OCI-LY3 (cell line): ENCODE measurements around the gene EDDM3A.
"Not testable (repeated sequence)": the region's sequence is repeated elsewhere in the genome, so short reads cannot be mapped to it uniquely, and the experiment has no call there.

ENCODE experiments used
- H2AFZ ChIP-seq: fragments of 200-600, 300-600 bp; shearing (Covaris generic); 2 replicates; pipeline ENCODE4 v1.6.0; 2014; ENCODE audit warnings: antibody characterized with exemption, low read depth, low read length
- H3K27ac ChIP-seq: fragments of 200-600, 300-600 bp; sonication (generic); 2 replicates; pipeline ENCODE4 v1.5.1; 2014; ENCODE audit warnings: mild to moderate bottlenecking, low read length, moderate library complexity, mixed read lengths
- H3K27me3 ChIP-seq: fragments of 200-600, 300-600 bp; sonication (generic); 2 replicates; pipeline ENCODE4 v1.6.1; 2014; ENCODE audit warnings: low read depth, low read length, mixed read lengths
- H3K36me3 ChIP-seq: fragments of 200-600, 300-600 bp; sonication (generic); replicated peaks from 2 replicates; pipeline ENCODE3; 2014; ENCODE audit warnings: low read depth, low read length, mixed read lengths
- H3K4me1 ChIP-seq: fragments of 300-600, 200-600 bp; sonication (generic); 2 replicates; pipeline ENCODE4 v1.6.1; 2014; ENCODE audit warnings: low read length, mixed read lengths
- H3K4me2 ChIP-seq: fragments of 200-600, 300-600 bp; sonication (generic); 2 replicates; pipeline ENCODE4 v1.6.1; 2014; ENCODE audit warnings: low read length, mixed read lengths
- H3K4me3 ChIP-seq: fragments of 300-600, 200-600 bp; sonication (generic); 2 replicates; pipeline ENCODE4 v1.5.1; 2014; ENCODE audit warnings: antibody characterized with exemption, mild to moderate bottlenecking, low read length, moderate library complexity
- H3K79me2 ChIP-seq: fragments of 300-600, 200-600 bp; shearing (Covaris generic); 2 replicates; pipeline ENCODE4 v1.6.1; 2014; ENCODE audit warnings: mild to moderate bottlenecking, low read length, mixed read lengths
- H3K9ac ChIP-seq: fragments of 300-600, 200-600 bp; shearing (Covaris generic); 2 replicates; pipeline ENCODE4 v1.6.0; 2014; ENCODE audit warnings: mild to moderate bottlenecking, low read length, moderate library complexity
- H3K9me3 ChIP-seq: fragments of 200-600, 300-600 bp; shearing (Covaris generic); 2 replicates; pipeline ENCODE4 v1.6.1; 2014; ENCODE audit warnings: low read length, mixed read lengths; ENCODE audit not compliant: insufficient read depth
- H4K20me1 ChIP-seq: fragments of 200-600, 300-600 bp; sonication (generic); 2 replicates; pipeline ENCODE4 v1.6.1; 2016; ENCODE audit warnings: low read length, mixed read lengths; ENCODE audit not compliant: insufficient read depth
- CTCF ChIP-seq: fragments of 200-600, 300-600 bp; sonication (generic); IDR thresholded peaks from 2 replicates; pipeline ENCODE4 v1.5.1; 2014; ENCODE audit warnings: antibody characterized with exemption, low read length, low read depth
- EZH2phosphoT487 ChIP-seq: fragments of 200-600 bp; shearing (Covaris generic); IDR thresholded peaks from 2 replicates; pipeline ENCODE4 v1.6.1; 2018; ENCODE audit warnings: antibody characterized with exemption, mixed run types, low read depth

The EDDM3A gene

GRCh38 chr14:20698934-20699333, 46.8 kb upstream of the EDDM3A start:
- Histone ChIP-seq H3K4me1 (peaks cover 6% of the 10 kb centered on the region), H3K27me3 (peaks cover 4% of the 10 kb centered on the region; the same call in 1 of the 2 replicates), H3K4me2 (no peak overlapping the region), H3K36me3 (no peaks in the 10 kb centered on the region), H3K9ac (no peak overlapping the region), H2AFZ (no peak overlapping the region), H3K27ac (no peak overlapping the region), H4K20me1 (no peaks in the 10 kb centered on the region), H3K9me3 (no peaks in the 10 kb centered on the region), H3K4me3 (no peak overlapping the region), H3K79me2 (no peaks in the 10 kb centered on the region)
- TF ChIP-seq CTCF (no peak), EZH2phosphoT487 (no peak)

GRCh38 chr14:20699931-20700330, 45.8 kb upstream of the EDDM3A start:
- H3K4me3 ChIP-seq, result no peak overlapping the region
- no peaks in the 10 kb centered on the region for H4K20me1 ChIP-seq
- no peak overlapping the region for H3K9ac ChIP-seq
- no peak overlapping the region for H3K27ac ChIP-seq
- TF ChIP-seq EZH2phosphoT487, result no peak
- no peak for TF ChIP-seq CTCF
- H3K27me3 ChIP-seq, result peaks cover 4% of the 10 kb centered on the region; the same call in 1 of the 2 replicates
- no peak overlapping the region for H3K4me2 ChIP-seq
- no peaks in the 10 kb centered on the region for H3K79me2 ChIP-seq
- H3K9me3 ChIP-seq, result no peaks in the 10 kb centered on the region
- H3K4me1 ChIP-seq, result peaks cover 6% of the 10 kb centered on the region
- H3K36me3 ChIP-seq, result no peaks in the 10 kb centered on the region
- H2AFZ ChIP-seq, result no peak overlapping the region

- not testable (repeated sequence) for H3K4me1 ChIP-seq, H3K9ac ChIP-seq, H3K79me2 ChIP-seq
These were observed 44.7 kb upstream of the EDDM3A start for GRCh38 chr14:20700965-20701364.

GRCh38 chr14:20706657-20707355, 38.9 kb upstream of the EDDM3A start:
- H3K9ac ChIP-seq, result no peak overlapping the region
- no peak overlapping the region for H3K4me3 ChIP-seq
- H3K27me3 ChIP-seq, result no peaks in the 10 kb centered on the region
- H2AFZ ChIP-seq, result no peak overlapping the region
- H3K27ac ChIP-seq, result no peak overlapping the region
- no peak overlapping the region for H3K4me2 ChIP-seq
- 0 out of 2 replicates have a peak, but pooled peaks cover 8% of the 10 kb centered on the region for H3K9me3 ChIP-seq
- H4K20me1 ChIP-seq, result no peaks in the 10 kb centered on the region
- TF ChIP-seq CTCF, result no peak
- no peak for TF ChIP-seq EZH2phosphoT487
- H3K79me2 ChIP-seq, result no peaks in the 10 kb centered on the region
- no peaks in the 10 kb centered on the region for H3K4me1 ChIP-seq
- H3K36me3 ChIP-seq, result no peaks in the 10 kb centered on the region

More at GRCh38 chr14:20700965-20701364, 44.7 kb upstream of the EDDM3A start:
- H2AFZ ChIP-seq, H3K27me3 ChIP-seq, H3K4me2 ChIP-seq, H3K4me3 ChIP-seq, H3K9me3 ChIP-seq, H4K20me1 ChIP-seq, H3K27ac ChIP-seq, H3K36me3 ChIP-seq: not testable (repeated sequence)
